GM19324 (cell line): ENCODE results near the gene EMP3.
"Not testable (repeated sequence)": the region's sequence is repeated elsewhere in the genome, so short reads cannot be mapped to it uniquely, and the experiment has no call there.

ENCODE experiments used
- ATAC-seq: cut with Tn5 transposase; IDR thresholded peaks from one replicate; pipeline ENCODE4 v1.9.1; 2021; ENCODE audit warnings: mild to moderate bottlenecking, moderate library complexity; ENCODE audit not compliant: unreplicated experiment, low FRiP score

Gene EMP3

DNA sequence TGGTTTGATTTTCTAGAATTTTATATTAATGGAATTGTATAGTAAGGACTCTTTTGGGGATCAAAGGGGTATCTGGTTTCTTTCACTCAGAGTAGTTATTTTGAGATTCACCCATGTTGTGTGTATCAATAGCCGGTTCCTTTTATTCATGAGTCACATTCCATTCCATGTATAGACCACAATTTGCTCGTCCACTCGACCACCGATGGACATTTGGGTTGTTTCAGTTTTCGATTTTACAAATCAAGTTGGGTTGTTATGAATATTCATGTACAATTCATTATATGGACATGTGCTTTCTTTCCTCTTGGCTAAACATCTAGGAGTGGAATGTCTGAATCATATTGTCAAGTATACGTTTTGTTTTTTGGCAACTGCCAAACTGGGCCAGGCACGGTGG is 9.6 kb upstream of the EMP3 start:
- no peak for ATAC-seq

DNA sequence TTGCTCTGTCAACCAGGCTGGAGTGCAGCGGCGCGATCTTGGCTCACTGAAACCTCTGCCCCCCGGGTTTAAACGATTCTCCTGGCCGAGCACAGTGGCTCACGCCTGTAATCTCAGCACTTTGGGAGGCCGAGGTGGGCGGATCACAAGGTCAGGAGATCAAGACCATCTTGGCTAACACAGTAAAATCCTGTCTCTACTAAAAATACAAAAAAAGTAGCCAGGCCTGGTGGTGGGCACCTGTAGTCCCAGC is 7.7 kb upstream of the EMP3 start:
- ATAC-seq = not testable (repeated sequence)

DNA sequence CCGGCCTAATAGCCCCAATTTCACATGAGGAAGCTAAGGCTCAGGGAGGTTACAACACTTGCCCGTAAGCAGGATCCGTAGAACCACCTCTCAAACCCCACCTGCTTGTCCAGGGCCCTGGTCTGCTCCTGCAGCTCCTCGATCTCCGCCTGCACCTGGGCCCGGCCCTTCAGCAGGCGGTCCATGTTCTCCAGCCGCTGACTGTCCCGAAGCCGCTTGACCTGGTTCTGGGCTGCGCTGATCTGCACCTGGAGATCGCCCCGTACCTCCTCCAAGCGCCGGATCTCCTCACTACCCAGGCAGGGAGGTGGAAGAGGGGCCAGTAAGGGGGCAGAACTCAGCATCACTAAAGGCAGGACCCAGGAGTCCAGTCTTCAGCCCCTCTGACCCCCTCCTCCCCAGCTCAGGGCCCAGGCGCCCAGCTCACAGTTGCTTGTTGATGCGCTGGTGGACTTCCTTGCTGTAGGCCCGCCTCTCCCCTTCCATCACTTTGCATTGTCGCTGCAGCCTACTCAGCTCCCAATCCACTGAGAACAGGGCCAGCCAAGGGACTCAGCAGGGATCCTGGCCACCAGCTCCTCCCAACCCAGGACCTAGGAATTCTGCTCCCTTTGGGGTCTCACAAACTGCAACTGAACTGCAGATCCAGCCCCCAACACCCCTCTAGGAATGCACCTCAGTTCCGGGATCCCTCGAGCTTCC is 6.9 kb upstream of the EMP3 start:
- ATAC-seq = no peak

DNA sequence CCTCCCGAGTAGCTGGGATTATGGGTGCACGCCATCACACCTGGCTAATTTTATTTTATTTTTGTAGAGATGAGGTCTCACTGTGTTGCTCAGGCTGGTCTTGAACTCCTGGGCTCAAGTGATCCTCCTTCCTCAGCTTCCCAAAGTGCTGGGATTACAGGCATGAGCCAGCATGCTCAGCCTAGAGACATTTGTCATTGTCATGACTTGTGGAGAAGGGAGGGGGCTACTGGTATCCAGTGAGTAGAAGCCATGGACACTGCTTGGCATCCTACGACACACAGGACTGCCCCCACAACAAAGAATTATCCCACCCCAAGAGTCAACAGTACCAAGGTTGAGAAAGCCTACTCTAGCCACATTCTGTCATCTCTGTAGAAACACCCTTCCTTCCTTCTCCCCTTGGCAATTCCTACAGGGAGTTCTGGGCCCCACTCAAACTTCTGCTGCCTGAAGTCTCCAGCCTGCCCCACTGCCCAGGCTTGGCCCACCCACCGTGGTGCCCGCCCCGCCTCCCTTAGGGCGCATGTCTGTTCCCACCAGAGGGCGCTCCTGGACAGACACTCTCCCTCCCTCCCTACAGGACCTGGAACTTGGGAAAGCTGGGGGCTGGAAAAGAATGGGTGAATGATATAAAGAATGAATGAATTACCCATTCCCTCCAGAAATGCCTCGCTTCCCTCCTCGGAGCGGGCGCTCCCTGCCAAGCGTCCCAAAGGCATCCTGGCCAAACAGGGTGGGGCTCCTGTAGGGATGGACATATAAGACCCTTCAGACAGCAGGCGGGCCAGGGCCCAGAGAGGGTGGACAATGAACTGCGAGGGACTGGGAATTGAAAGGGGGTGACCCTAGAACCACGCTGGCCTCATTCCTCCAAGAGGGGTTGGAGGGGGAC is 5.5 kb upstream of the EMP3 start:
- no peak for ATAC-seq

DNA sequence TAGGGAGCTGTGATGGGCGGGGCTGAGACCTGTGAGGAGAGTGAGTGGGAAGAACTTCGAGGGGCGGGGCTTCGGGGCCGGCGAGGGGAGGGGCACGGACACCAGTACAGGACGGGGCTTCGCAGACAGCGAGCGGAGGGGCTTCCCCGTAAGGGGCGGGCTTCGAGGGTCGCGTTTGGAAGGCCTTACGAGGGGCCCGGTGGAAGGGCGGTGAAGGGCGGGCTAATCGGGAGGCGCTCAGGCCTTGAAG is 4.1 kb upstream of the EMP3 start:
- peak; percentile 31 for ATAC-seq

DNA sequence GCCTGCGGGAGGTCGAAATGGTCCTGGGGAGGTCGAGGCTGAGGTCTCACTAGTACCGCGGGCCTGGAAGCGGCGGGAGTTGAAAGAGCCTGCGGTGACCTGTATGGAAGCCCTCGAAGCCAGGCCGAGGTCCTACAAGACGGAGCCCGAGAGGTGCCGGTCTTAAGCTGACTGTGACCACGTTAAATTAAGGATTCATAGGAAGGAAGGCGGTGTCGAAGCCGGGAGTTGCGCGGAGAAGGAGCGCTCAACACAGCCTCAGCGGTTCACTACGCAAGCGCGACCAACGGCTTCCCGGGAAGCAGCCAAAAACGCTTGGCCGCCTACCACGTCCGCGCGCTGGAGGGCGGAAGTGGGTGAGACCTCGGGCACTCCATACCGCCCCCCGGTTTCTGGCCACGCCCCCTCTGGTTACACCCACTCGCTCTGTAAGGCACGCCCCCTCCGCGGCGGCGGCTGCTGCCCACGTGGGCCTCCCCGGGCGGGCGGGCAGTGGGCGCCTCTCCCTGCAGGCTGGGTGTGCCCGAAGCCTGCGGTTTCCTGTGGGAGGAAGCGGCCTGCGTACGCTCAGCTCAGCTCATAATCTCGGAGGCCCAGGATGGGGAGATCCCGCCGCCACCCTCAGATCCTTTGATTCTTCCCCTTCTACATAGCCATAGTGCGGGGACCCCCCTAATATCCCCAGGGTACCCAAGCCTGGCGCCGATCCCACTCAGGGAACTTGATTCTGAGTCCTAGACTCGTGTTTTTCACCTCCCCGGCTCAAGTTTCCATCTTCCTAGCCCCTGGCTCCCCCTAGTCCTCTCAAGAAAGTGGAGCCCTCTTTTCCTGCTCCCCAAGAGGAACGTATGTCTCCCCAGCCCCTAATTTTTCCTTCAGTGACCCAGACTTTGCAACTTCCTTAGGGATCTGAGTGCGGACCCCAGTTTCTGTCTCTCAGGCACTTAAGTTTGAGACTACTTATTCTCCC is 3.4 kb upstream of the EMP3 start:
- peak; percentile 78 for ATAC-seq

DNA sequence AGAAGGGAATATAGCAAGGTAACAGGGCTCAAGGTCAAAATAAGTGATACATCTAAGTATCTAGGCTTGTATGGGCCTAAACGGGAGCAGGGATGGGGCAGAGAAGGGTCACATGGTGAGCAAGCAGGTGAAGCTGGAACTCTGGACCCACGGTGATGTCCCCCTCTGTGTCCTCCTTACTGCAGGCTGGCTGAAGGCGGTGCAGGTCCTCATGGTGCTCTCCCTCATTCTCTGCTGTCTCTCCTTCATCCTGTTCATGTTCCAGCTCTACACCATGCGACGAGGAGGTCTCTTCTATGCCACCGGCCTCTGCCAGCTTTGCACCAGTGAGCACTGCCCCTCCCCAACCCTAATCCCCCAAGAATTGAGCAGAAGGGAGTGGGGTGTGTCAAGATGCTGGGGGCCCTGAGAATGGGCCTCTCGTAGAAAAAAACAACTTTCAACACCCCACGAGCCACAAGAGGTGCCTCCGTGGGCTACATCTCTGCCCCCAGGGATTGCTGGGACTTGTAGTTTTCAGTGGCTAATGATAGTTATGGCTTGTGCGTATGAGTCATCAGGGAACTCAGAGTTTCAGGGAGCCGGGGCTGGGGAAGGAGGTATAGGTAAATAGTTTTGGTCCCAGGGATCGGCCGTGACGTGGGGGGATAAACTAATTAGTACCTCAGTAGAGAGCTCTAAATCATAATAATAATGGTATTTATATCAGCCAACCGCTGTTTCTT is 4.0 kb downstream of the EMP3 start:
- no peak for ATAC-seq

DNA sequence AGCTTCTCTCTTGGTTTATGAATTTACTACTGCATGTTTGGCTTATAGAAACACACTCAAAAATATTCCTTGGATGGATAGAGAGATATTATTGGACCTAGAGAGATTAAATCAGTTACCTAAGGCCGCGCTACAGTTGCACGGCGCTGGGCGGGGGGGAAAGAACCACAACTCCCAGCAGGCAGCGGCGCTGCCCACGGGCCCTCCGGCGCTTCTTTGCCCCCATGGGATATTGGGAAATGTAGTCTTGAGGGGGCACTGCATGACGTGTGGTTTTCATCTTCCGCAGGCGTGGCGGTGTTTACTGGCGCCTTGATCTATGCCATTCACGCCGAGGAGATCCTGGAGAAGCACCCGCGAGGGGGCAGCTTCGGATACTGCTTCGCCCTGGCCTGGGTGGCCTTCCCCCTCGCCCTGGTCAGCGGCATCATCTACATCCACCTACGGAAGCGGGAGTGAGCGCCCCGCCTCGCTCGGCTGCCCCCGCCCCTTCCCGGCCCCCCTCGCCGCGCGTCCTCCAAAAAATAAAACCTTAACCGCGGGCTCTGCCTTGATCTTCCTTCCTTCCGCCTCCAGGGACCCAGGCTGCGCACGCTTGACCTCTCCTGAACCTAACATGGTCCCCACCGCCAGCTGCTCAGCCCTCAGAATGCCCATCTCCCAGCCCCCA is 4.8 kb downstream of the EMP3 start:
- peak; percentile 25 for ATAC-seq

DNA sequence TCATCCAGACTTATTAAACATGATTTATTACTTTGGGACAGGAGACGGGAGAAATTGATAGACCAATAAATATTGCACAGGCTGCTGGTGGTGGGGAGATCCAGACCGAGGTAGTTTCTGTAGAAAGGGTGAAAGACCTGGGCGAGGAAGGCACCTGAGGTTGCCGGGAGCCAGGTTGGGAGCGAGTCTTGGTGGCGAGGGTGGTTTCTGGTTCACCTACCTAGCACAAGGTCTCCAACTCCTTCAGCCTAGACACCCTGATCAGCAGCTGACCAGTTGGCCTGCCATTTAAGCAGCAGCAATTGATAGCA is 7.0 kb downstream of the EMP3 start:
- no peak for ATAC-seq

DNA sequence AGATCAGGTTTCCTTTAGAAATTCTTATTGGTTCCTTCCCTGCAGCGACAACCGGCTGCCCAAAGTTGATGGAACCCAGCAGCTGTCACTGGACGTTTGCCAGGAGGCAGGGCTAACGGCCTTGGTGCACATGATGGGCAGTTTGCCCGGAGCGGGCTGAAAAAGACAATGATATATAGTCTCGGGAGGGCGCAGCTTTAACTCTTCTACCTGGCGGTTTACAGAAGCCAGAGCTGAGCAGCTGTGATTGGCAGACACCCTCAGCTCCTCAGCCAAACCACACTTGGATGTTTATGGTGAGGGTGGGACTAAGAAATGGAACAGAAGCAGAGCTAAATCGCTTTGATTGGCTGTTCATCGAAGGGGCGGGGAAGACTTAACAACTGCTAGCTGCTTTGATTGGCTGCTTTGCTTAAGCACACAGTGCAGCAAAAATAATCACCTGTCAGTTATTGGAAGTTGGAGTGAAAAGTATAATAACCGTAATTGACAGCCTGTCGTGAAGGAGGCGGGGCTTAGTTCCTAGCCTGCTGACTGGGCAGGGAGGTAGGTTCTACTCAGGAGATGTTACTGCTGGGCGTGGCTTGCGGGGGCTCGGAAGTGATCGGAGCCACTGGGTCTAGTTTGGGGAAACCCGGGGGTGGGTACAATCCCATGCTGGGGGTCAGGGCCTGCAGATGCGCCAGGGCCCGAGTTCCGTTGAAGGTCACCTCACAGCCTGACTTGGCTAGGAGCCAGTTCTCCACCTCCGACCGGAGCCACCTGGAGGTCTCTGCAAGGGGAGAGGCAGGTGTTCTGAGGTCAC is 7.5 kb downstream of the EMP3 start:
- ATAC-seq = peak; percentile 59

DNA sequence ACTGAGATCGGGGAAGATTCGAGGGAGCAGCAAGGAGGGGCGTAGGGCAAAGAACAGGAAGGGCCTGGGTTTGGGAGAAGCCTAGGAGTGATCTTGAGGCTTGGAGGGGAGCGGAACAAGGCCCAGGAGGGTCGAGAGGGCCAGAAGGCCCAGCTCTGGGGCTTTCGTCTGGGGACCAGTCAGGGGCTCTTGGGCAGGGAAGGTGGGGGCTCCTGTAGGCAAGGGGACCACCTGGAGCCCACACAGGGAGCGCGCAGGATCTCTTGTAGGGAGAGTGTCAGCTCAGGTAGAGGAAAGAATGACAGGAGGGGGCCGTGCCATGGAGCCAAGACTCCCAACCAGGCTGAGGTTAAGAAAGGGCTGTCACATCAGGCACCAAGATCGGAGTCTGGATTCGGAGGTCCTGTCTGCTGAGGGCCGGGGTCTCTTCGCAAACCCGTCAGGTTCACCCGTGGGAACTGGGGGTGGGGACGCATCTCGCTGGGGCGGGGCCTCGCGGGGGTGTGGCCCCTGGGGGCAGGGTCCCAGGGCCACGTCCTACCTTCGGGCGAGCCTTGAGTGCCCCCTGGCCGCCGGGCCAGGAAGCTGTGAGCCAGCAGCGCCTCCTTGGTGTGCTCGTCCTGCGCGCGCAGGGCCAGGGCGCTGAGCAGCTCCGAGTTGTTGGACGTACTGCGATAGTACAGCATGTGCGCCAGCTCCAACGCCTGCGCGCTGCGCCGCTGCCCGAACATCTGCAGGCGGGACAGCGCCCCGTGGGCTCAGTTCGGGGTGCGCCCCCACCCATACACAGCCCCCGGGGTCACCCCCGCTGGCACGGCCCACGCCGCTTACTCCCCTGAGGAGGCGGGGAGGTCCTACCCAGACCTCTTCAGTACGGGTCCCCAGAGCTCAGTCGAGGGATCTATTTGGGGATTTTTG is 8.4 kb downstream of the EMP3 start:
- peak; percentile 48 for ATAC-seq

DNA sequence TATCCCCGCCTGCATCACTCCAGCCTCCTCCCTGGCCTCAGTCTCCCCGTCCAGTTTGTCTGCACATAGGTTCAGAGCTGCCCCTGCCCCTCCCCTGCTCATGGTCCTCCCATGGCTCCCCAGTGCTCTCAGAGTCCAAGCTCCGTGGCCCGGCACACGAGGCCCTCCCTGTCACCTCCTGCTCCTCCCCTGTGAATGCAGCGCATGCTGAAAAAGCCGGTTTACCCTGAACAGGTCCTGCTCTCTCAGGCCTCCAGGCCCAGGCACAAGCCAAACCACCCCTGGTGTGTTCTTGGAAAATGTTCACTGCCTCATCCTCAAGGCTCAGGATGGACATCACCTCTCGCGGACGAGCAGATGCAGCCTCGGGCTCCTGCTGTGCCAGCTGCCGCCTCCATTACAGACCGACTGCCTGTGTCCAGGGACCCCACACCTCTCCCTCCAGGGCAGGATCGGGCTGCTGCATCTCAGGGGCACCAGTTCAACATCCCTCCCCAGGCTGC is 13.0 kb downstream of the EMP3 start:
- ATAC-seq = no peak

DNA sequence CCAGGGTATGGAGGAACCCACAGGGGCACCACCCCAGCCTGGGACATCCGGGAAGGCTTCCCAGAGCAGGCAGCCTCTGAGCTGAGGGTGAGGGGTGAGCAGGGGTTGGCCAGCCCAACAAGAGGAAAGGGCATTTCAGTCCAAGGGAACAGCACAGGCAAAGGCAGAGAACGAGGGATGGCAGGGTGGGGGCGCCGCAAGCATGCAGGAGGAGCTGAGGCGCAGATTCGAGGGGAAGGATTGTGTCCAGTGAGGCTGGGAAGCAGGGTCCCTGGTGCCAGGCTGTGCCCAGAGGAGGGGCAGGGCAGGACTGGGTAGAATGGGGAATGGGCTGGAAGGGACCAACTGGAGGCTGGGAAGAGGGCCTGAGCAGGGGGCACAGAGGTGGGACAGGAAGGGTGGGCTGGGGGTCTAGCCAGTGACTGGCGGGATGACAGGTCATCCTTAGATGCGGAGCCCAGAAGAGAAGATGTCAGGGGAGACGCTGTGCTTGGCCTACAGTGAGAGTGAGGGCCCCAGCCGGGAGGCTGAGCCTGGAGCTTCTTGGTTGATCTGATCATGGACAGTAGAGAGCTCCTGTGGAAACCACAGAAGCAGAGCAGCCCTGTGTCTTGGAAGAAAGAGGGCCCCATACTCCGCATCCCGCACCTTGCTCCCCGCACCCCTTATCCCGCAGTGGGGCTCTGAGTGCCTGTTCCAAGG is 13.6 kb downstream of the EMP3 start:
- no peak for ATAC-seq

DNA sequence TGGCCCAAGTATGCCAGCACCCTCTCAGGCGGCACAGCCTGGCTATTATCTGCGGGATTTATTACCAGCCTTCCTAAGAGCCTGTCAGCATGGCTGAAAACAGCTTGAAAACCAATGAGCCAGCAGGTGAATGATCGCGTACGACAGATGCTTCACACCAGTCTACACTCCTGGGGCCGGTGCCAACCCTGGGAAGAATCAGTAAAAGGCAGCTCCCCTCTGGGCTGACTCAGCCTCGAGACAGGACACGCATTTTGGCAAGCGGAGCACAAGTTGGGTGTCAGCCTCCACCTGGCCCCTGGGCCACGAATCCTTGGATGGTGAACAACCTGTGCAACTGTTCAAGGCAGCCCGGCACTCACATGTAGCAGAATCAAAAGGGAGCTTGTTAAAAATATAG is 15.6 kb downstream of the EMP3 start:
- ATAC-seq = no peak

DNA sequence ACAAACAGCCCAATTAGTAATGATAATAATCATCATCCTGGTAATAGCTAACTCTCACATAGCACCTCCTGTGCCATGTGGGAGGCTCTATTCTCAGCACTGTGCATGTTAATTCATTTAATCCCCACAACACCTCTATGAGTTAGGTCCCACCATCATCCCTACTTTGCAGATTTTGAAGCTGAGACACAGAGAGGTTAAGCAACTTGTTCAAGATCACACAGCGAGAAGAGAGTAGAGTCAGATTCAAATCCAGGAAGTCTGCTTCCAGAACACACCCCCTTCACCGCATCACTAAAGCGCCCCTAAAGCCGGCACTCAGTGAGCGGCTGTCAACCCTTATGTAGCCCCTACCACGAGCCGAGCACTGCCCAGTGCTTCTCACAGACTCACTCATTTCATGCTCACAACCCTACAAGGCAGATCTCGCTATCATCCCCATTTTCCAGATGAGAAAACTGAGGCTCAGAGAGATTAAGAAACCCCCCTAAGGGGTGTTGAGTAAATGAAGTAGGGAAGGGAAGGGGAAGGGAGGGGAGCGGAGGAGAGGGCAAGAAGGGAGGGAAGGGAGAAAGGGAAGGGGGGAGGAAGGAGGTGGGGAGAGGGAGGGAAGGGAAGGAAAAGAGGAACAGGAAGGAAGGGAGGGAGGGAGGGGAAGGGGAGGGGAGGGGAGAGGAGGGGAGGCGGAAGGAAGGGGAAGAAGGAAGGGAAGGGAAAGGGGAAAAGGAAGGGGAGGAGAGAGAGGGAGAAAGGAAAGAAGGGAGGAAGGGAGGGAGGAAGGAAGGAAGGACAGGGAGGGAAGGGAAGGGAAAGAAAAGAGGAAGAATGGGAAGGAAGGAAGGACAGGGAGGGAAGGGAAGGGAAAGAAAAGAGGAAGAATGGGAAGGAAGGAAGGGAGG is 16.4 kb downstream of the EMP3 start:
- no peak for ATAC-seq

DNA sequence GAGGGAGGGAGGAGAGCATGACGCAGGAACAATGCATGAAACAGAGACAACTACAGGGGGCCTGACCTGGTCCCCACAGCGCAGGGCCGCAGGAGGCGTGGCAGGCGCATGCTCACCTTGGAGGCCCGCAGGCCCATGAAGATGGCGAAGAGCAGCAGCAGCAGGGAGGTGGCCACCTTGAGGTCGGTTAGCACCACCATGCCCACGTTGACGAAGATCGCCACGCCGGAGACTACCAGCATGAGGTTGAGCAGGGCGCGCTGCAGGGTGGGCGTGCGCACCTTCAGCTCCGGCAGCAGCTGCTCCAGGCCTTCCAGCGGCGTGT is 17.0 kb downstream of the EMP3 start:
- no peak for ATAC-seq
